HL-60 (cell line): Measurements from ENCODE around the gene CRTC1.

Experiments
- GABPA ChIP-seq: IDR thresholded peaks from 2 replicates; pipeline ENCODE4 v1.6.1; 2012; ENCODE audit warnings: low read depth
- POLR2AphosphoS5 ChIP-seq: IDR thresholded peaks from 2 replicates; pipeline ENCODE4 v1.6.1; 2012; ENCODE audit warnings: low read depth
- TF ChIP-seq, protein P1 (sequence below): IDR thresholded peaks from one replicate; pipeline ENCODE4 v1.5.1; 2011; ENCODE audit warnings: low read length, control low read depth, inconsistent platforms; ENCODE audit not compliant: insufficient read depth
- TF ChIP-seq, protein P2 (sequence below): IDR thresholded peaks from 2 replicates; pipeline ENCODE4 v1.6.1; 2012; ENCODE audit warnings: low read depth; ENCODE audit not compliant: insufficient replicate concordance

DNA sequence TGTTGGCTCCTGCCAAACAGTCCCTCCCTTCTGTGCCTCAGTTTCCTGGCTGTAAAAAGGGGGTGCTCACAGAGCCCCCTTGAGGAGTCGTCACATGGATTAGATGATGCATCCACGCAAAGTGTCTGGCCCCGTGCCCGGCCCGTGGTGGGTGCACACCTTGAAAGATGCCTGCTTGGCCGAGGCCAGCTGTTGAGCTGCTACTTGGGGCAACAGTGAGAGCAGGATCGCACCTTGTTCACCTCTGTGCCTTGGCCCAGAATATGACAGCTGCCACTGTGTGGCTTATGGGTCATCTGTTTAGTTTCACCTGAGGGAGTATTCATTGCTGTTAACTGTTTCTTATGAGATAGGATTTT, 17.7 kb downstream of the CRTC1 start:
- TF ChIP-seq, protein P1, sequence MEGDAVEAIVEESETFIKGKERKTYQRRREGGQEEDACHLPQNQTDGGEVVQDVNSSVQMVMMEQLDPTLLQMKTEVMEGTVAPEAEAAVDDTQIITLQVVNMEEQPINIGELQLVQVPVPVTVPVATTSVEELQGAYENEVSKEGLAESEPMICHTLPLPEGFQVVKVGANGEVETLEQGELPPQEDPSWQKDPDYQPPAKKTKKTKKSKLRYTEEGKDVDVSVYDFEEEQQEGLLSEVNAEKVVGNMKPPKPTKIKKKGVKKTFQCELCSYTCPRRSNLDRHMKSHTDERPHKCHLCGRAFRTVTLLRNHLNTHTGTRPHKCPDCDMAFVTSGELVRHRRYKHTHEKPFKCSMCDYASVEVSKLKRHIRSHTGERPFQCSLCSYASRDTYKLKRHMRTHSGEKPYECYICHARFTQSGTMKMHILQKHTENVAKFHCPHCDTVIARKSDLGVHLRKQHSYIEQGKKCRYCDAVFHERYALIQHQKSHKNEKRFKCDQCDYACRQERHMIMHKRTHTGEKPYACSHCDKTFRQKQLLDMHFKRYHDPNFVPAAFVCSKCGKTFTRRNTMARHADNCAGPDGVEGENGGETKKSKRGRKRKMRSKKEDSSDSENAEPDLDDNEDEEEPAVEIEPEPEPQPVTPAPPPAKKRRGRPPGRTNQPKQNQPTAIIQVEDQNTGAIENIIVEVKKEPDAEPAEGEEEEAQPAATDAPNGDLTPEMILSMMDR: no peak
- TF ChIP-seq POLR2AphosphoS5 (no peak), GABPA (no peak)
- TF ChIP-seq, protein P2, sequence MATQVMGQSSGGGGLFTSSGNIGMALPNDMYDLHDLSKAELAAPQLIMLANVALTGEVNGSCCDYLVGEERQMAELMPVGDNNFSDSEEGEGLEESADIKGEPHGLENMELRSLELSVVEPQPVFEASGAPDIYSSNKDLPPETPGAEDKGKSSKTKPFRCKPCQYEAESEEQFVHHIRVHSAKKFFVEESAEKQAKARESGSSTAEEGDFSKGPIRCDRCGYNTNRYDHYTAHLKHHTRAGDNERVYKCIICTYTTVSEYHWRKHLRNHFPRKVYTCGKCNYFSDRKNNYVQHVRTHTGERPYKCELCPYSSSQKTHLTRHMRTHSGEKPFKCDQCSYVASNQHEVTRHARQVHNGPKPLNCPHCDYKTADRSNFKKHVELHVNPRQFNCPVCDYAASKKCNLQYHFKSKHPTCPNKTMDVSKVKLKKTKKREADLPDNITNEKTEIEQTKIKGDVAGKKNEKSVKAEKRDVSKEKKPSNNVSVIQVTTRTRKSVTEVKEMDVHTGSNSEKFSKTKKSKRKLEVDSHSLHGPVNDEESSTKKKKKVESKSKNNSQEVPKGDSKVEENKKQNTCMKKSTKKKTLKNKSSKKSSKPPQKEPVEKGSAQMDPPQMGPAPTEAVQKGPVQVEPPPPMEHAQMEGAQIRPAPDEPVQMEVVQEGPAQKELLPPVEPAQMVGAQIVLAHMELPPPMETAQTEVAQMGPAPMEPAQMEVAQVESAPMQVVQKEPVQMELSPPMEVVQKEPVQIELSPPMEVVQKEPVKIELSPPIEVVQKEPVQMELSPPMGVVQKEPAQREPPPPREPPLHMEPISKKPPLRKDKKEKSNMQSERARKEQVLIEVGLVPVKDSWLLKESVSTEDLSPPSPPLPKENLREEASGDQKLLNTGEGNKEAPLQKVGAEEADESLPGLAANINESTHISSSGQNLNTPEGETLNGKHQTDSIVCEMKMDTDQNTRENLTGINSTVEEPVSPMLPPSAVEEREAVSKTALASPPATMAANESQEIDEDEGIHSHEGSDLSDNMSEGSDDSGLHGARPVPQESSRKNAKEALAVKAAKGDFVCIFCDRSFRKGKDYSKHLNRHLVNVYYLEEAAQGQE: no peak
